SK-N-MC (cell line): ENCODE results near the gene RYR3.

ENCODE experiments used
- EZH2 ChIP-seq: fragments of 200-600 bp; sonication (generic); IDR thresholded peaks from one replicate; pipeline ENCODE4 v1.6.1; 2017; ENCODE audit warnings: antibody characterized with exemption
- FOXP2 ChIP-seq: optimal IDR thresholded peaks from 2 replicates; pipeline ENCODE3; 2011; ENCODE audit warnings: mild to moderate bottlenecking, moderate library complexity; ENCODE audit not compliant: insufficient read depth; ENCODE audit errors: extremely low read length, control extremely low read depth

DNA sequence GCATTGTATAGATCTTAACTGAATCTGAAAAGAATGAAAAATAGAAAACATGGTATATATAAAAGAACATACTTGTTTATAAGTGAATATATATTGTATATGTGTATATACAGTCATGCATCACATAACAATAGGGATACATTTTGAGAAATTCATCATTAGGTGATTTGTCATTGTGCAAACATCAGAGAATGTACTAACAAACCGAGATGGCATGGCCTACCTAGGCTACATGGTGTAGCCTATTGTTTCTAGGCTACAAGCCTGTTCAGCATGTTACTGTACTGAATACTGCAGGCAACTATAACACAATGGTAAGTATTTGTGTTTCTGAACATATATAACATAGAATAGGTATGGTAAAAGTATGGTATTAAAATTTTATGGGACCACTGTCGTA, 592.9 kb downstream of the RYR3 start:
- TF ChIP-seq EZH2 (no peak), FOXP2 (no peak)
